Calu3 (cell line): ENCODE data around the gene CCNF. TPM values are rescaled to one million over a fixed set of nuclear protein-coding genes. Genes with fewer than 3 reads are reported as not detected.
A peak's percentile ranks its signal among the peaks of the same experiment; 100 is the strongest.
"Not testable (repeated sequence)": the region's sequence is repeated elsewhere in the genome, so short reads cannot be mapped to it uniquely, and the experiment has no call there.

Experiments
- Bru-seq: library from RNA; stranded (reverse); fragments of 400-500 nt; gene quantifications from one replicate; lab custom pipeline; 2021; lab: Mats Ljungman, UMichigan
- BruChase-seq, 2 experiments: library from RNA; stranded (reverse); fragments of 400-500 nt; gene quantifications; one replicate each; lab custom pipeline; 2021; lab: Mats Ljungman, UMichigan
- BruUV-seq: library from RNA; stranded (reverse); fragments of 400-500 nt; replicated peaks from 2 replicates; lab custom pipeline; 2021; lab: Mats Ljungman, UMichigan
- CTCF ChIA-PET: fragments of 300-600 bp; sonication (Branson Sonifier 250); formaldehyde crosslinking; loops from one replicate; lab custom pipeline; 2022; ENCODE audit warnings: antibody characterized with exemption; lab: Charles Lee
- DNase-seq: peaks from one replicate; pipeline ENCODE4 v3.0.0; 2022
- H3K27ac Mint-ChIP-seq: one replicate; pipeline ENCODE4 v1.8.0; 2022; ENCODE audit warnings: mixed read lengths; ENCODE audit not compliant: unreplicated experiment
- H3K27me3 Mint-ChIP-seq: one replicate; pipeline ENCODE4 v1.8.0; 2022; ENCODE audit warnings: mixed read lengths; ENCODE audit not compliant: unreplicated experiment
- H3K36me3 Mint-ChIP-seq: one replicate; pipeline ENCODE4 v1.8.0; 2022; ENCODE audit warnings: mild to moderate bottlenecking, moderate library complexity, mixed read lengths; ENCODE audit not compliant: insufficient read depth, unreplicated experiment
- H3K4me1 Mint-ChIP-seq: one replicate; pipeline ENCODE4 v1.8.0; 2022; ENCODE audit warnings: mild to moderate bottlenecking, low read depth, mixed read lengths; ENCODE audit not compliant: unreplicated experiment
- H3K4me3 Mint-ChIP-seq: one replicate; pipeline ENCODE4 v1.8.0; 2022; ENCODE audit warnings: mild to moderate bottlenecking, low read depth, moderate library complexity, mixed read lengths; ENCODE audit not compliant: unreplicated experiment
- H3K9me3 Mint-ChIP-seq: one replicate; pipeline ENCODE4 v1.8.0; 2022; ENCODE audit warnings: low read depth, mixed read lengths; ENCODE audit not compliant: unreplicated experiment
- intact Hi-C: fragments of 100-400 bp; cut with micrococcal nuclease; formaldehyde crosslinking; loops from one replicate; pipeline ENCODE4 v1.10.0; 2022; ENCODE audit not compliant: unreplicated experiment
- long read RNA-seq: library from polyadenylated mRNA; stranded (forward); transcript quantifications from one replicate; pipeline ENCODE4 v2.0.0, GENCODE V29; 2022
- total RNA-seq: library from RNA; stranded (reverse); gene quantifications from 2 replicates; pipeline ENCODE4 v1.2.3, GENCODE V29; 2022
- TF ChIP-seq, protein P1 (sequence below): fragments of 200-600 bp; IDR thresholded peaks from one replicate; pipeline ENCODE4 v1.8.0; 2022; ENCODE audit warnings: antibody characterized with exemption; ENCODE audit not compliant: unreplicated experiment

CCNF gene
- total RNA-seq (47.9 and 54.5 TPM in 2 replicates), Bru-seq, nascent RNA (percentile 71 among the genes with signal in this experiment), BruChase-seq, experiment 1, labeled RNA remaining after a 6-hour chase (percentile 81 among the genes with signal in this experiment), BruChase-seq, experiment 2, labeled RNA remaining after a 2-hour chase (percentile 84 among the genes with signal in this experiment)
- long read RNA-seq, full-length matches to known transcripts = 18 of 52 reads
- long read RNA-seq, partial matches to known transcripts = 5 of 52 reads
- long read RNA-seq, other reads (novel, unspliced or antisense) = 29 of 52 reads

DNA sequence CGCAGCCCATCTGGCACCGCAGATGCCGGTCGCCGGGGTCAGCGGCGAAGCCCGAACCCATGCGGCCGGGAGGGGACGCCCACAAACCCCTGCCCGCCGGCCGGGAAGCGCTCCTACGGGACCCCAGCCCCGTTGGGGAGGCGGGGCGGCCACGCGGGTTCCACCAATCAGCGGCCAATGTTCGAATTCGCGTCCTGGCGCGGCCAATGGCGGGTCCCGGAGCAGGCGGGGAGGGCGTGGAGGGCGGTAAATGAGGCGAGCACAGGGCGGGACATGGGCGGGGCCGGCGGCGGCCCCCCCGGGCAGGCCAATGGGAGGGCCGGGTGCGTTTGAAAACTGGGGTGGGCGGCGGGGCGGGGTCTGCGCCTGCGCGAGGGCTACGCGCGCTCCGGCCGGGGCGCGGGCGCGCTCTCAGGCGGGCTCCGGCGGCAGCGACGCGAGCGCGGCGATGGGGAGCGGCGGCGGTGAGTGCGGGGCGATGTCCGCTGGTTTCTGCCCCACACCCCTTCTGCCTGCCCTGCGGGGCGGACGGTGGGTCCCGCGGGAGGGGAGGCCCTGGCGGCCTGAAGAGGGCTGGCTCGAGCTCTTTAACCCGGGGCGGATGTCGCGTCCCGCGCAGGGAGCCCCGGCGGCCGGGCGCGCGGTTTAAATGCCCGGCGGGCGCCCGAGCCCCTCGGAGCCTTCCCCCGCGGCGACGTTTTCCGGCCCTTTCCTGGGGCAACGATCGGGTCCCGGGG lies at the start of gene CCNF:
TSS of gene CCNF (plus strand) at position 414 of the 737 bp plus-strand sequence. CDS start at position 449, 35 bp downstream.
- DNase-seq = peak; percentile 98
- H3K27me3 Mint-ChIP-seq = no peaks in the 10 kb centered on the region
- CTCF ChIA-PET = interaction anchor here (2.0 kb wide), 1 partner anchor 73 kb away, joined by 12 read pairs; no protein-coding TSS in a partner anchor
- no peaks in the 10 kb centered on the region for H3K9me3 Mint-ChIP-seq
- no TSS peak for BruUV-seq
- intact Hi-C loops = no loop called here
- TF ChIP-seq, protein P1, sequence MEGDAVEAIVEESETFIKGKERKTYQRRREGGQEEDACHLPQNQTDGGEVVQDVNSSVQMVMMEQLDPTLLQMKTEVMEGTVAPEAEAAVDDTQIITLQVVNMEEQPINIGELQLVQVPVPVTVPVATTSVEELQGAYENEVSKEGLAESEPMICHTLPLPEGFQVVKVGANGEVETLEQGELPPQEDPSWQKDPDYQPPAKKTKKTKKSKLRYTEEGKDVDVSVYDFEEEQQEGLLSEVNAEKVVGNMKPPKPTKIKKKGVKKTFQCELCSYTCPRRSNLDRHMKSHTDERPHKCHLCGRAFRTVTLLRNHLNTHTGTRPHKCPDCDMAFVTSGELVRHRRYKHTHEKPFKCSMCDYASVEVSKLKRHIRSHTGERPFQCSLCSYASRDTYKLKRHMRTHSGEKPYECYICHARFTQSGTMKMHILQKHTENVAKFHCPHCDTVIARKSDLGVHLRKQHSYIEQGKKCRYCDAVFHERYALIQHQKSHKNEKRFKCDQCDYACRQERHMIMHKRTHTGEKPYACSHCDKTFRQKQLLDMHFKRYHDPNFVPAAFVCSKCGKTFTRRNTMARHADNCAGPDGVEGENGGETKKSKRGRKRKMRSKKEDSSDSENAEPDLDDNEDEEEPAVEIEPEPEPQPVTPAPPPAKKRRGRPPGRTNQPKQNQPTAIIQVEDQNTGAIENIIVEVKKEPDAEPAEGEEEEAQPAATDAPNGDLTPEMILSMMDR = no peak
- peaks cover 33% of the 10 kb centered on the region for H3K4me1 Mint-ChIP-seq
- H3K27ac Mint-ChIP-seq = peak within 1 kb of the TSS; percentile 78
- peaks cover 47% of the 10 kb centered on the region for H3K36me3 Mint-ChIP-seq
- H3K4me3 Mint-ChIP-seq = peak within 1 kb of the TSS; percentile 79

DNA sequence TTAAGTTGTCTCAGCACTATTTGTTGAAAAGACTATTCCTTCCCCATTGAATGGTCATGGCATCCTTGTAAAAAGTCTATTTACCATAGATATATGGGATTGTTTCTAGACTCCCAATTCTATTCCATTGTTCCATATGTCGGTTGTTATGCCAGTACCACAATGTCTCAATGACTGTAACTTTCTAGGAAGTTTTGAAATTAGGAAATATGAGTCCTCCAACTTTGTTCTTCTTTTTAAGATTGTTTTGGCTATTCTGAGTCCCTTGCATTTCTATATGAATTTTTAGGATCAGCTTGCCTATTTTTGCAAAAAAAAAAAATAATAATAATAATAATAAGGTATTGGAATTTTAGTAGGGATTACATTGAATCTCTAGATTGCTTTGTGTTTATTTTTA lies 45.7 kb upstream of the CCNF start:
- Mint-ChIP-seq H3K4me3 (no peak overlapping the region), H3K4me1 (no peaks in the 10 kb centered on the region), H3K9me3 (peaks cover 1% of the 10 kb centered on the region), H3K27me3 (peaks cover 42% of the 10 kb centered on the region), H3K36me3 (no peaks in the 10 kb centered on the region), H3K27ac (no peak overlapping the region)
- no peak for DNase-seq
- intact Hi-C loops = no loop called here
- no TSS peak for BruUV-seq
- CTCF ChIA-PET = interaction anchor here (0.8 kb wide), 1 partner anchor 13 kb away, joined by 4 read pairs; no protein-coding TSS in a partner anchor
- TF ChIP-seq, protein P1 = no peak

DNA sequence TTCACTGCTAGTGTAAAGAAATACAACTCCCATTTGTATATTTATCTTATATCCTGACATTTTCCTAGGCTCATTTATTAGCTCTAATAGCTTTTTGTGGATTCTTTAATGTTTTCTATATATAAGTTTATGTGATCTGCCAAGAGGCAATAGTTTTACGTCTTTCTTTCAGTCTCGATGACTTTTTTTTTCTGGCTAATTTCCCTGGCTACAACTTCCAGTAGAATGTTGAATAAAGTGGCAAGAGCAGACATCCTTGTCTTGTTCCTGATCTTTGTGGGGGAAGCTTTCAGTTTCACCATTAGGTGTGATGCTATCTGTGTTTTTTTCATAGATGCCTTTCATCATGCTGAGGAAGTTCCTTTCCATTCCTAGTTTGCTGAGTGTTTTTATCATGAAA lies 44.8 kb upstream of the CCNF start:
- Mint-ChIP-seq H3K36me3 (no peaks in the 10 kb centered on the region), H3K27me3 (peaks cover 35% of the 10 kb centered on the region), H3K9me3 (peaks cover 3% of the 10 kb centered on the region), H3K27ac (no peak overlapping the region), H3K4me3 (no peak overlapping the region), H3K4me1 (no peaks in the 10 kb centered on the region)
- CTCF ChIA-PET = no interaction called here
- TF ChIP-seq, protein P1 = no peak
- BruUV-seq = no TSS peak
- intact Hi-C loops = no loop called here
- DNase-seq = no peak

GRCh38 chr16:2385190-2385836 lies 43.9 kb upstream of the CCNF start:
- peak; percentile 40 for DNase-seq
- intact Hi-C loops = no loop called here
- TF ChIP-seq, protein P1 = no peak
- CTCF ChIA-PET = interaction anchor here (0.6 to 1.0 kb wide), 5 partner anchors 11 to 454 kb away, joined by 3 to 5 read pairs (median 3); no protein-coding TSS in a partner anchor
- peaks cover 26% of the 10 kb centered on the region for H3K27me3 Mint-ChIP-seq
- no peak overlapping the region for H3K27ac Mint-ChIP-seq
- peaks cover 3% of the 10 kb centered on the region for H3K9me3 Mint-ChIP-seq
- no peaks in the 10 kb centered on the region for H3K36me3 Mint-ChIP-seq
- BruUV-seq = no TSS peak
- H3K4me3 Mint-ChIP-seq = no peak overlapping the region
- H3K4me1 Mint-ChIP-seq = no peaks in the 10 kb centered on the region

DNA sequence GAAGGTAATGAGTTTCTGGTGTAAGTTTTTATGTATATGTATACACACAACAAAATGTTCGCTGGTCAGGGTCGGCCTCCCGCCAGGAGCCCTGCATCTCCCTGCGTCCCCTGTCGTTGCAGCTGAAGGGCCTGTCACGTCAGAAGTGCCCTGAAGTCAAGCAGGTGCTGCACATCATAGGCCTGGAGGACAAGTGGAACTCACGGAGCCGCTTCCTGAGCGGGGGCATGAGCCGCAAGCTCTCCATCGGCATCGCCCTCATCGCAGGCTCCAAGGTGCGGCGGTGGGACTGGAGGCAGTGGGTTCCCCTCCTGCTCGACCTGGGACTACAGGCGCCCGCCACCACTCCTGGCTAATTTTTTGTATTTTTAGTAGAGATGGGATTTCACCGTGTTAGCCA lies 43.3 kb upstream of the CCNF start:
- not testable (repeated sequence) for BruUV-seq, H3K4me1 Mint-ChIP-seq
- H3K27me3 Mint-ChIP-seq = peaks cover 20% of the 10 kb centered on the region

More for the DNA sequence above, 43.3 kb upstream of the CCNF start:
- H3K36me3 Mint-ChIP-seq, H3K27ac Mint-ChIP-seq, intact Hi-C loops, DNase-seq, H3K9me3 Mint-ChIP-seq, H3K4me3 Mint-ChIP-seq: not testable (repeated sequence)
- CTCF ChIA-PET = interaction anchor here (0.6 to 1.0 kb wide), 4 partner anchors 10 to 453 kb away, joined by 3 to 4 read pairs (median 3); no protein-coding TSS in a partner anchor
